ENCODE measurements around the gene TMEM106C. TPM values are rescaled to one million over a fixed set of nuclear protein-coding genes. Genes with fewer than 3 reads are reported as not detected.
A peak's percentile ranks its signal among the peaks of the same experiment; 100 is the strongest.

Gene TMEM106C
- total RNA-seq, 3 donors from 2014 or later, result 93.9 to 208 (median 183) TPM

DNA sequence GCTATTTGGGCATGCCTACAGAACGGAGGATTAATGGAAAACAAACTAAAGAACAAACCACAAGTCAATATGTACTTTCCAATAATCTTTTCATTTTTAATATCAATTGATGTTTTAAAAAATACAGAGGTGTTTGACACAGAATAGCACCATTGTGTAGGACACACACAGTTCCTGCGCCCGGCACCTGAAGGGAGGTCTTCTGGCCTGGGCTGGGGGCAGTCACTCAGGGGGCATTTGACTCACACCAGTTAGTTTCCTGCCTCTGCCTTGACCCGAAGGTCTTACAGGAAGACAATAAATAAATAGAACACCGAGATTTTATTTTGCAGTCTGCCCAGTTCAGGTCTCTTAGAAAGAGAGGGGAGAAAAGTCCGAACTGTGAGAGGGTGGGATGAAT, 9.5 kb downstream of the TMEM106C start:
- ATAC-seq, result no peak
- no peak for TF ChIP-seq CTCF (IDR thresholded peaks at IDR 0.05)
- Histone ChIP-seq H3K4me1 (ENCODE audit: low read depth) (no peaks in the 10 kb centered on the region), H3K36me3 (ENCODE audit: low read depth) (no peaks in the 10 kb centered on the region), H3K4me3 (no peak overlapping the region), H3K9me3 (no peaks in the 10 kb centered on the region)
- peak in 1 of 3 donors; percentile 9 for DNase-seq
- intact Hi-C loops (cut with DNase I, micrococcal nuclease), result no loop called here

GRCh38 chr12:47973870-47974269, 10.5 kb downstream of the TMEM106C start:
- Histone ChIP-seq H3K4me3 (no peak overlapping the region), H3K36me3 (ENCODE audit: low read depth) (no peaks in the 10 kb centered on the region), H3K4me1 (ENCODE audit: low read depth) (no peaks in the 10 kb centered on the region), H3K9me3 (no peaks in the 10 kb centered on the region)
- intact Hi-C loops (cut with DNase I, micrococcal nuclease), result no loop called here
- ATAC-seq (no peak), DNase-seq (no peak)
- TF ChIP-seq CTCF (IDR thresholded peaks at IDR 0.05), result no peak

- no peaks in the 10 kb centered on the region for H3K9me3 ChIP-seq
- H3K4me1 ChIP-seq (ENCODE audit: low read depth), result no peaks in the 10 kb centered on the region
- no peak for ATAC-seq
- no peak overlapping the region for H3K4me3 ChIP-seq
- no peak for DNase-seq
- no peaks in the 10 kb centered on the region for H3K36me3 ChIP-seq (ENCODE audit: low read depth)
- intact Hi-C loops (cut with DNase I, micrococcal nuclease), result no loop called here
- TF ChIP-seq CTCF (IDR thresholded peaks at IDR 0.05), result no peak
Observed at GRCh38 chr12:47975036-47975620, 11.7 kb downstream of the TMEM106C start.

DNA sequence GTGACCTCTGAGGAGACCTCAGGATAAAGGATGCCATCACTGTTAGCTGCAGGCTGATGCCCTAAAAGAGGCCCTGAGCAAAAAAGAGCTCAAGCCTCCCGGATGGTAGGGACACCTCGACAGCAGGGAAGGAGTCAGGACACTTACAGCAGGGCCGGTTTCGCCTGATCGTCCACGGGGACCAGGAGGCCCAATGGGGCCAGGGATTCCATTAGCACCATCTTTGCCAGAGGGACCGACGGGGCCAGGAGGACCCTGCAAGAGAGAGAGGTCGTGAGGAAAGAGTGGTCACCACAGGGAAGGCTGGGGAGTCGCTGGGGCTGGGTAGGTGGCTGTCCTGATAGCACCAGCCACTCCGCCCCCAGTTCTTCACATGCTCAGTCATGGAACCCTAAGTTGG, 12.4 kb downstream of the TMEM106C start:
- no peak for DNase-seq
- Histone ChIP-seq H3K36me3 (ENCODE audit: low read depth) (no peaks in the 10 kb centered on the region), H3K9me3 (no peaks in the 10 kb centered on the region), H3K4me1 (ENCODE audit: low read depth) (no peaks in the 10 kb centered on the region), H3K4me3 (no peak overlapping the region)
- intact Hi-C loops (cut with DNase I, micrococcal nuclease), result no loop called here
- no peak for TF ChIP-seq CTCF (IDR thresholded peaks at IDR 0.05)
- no peak for ATAC-seq

GRCh38 chr12:47977046-47977771, 13.8 kb downstream of the TMEM106C start:
- Histone ChIP-seq H3K9me3 (no peaks in the 10 kb centered on the region), H3K4me1 (ENCODE audit: low read depth) (peaks cover 8% of the 10 kb centered on the region), H3K36me3 (ENCODE audit: low read depth) (no peaks in the 10 kb centered on the region), H3K4me3 (no peak overlapping the region)
- TF ChIP-seq CTCF (IDR thresholded peaks at IDR 0.05), result no peak
- DNase-seq (no peak), ATAC-seq (no peak)
- intact Hi-C loops (cut with DNase I, micrococcal nuclease), result no loop called here
